Liver (tissue), 9 donors: ENCODE results near the gene CCDC158. TPM values are rescaled to one million over a fixed set of nuclear protein-coding genes. Genes with fewer than 3 reads are reported as not detected.

ENCODE experiments used
- DNase-seq: peaks from one replicate; pipeline ENCODE4 v3.0.0-alpha.2; 2017; ENCODE audit warnings: low spot score
- H3K27ac ChIP-seq, 2 donors: one replicate each; pipeline ENCODE4 v1.7.0; 2013; ENCODE audit warnings: inconsistent platforms in 2 of 2, low read length in 2 of 2, control low read depth in 1 of 2, low read depth in 1 of 2, mild to moderate bottlenecking in 1 of 2
- H3K27me3 ChIP-seq, 4 donors: one replicate each; pipeline versions ENCODE4 v1.6.1 to v1.7.0; 2013; ENCODE audit warnings: low read length in 3 of 4, inconsistent platforms in 1 of 4, mild to moderate bottlenecking in 1 of 4, moderate library complexity in 1 of 4; ENCODE audit not compliant: control insufficient read depth in 4 of 4, insufficient read depth in 4 of 4
- H3K36me3 ChIP-seq, 4 donors: one replicate each; pipeline versions ENCODE4 v1.6.1 to v1.7.0; 2013; ENCODE audit warnings: low read length in 3 of 4, mild to moderate bottlenecking in 3 of 4, low read depth in 1 of 4, moderate library complexity in 1 of 4; ENCODE audit not compliant: control insufficient read depth in 4 of 4, insufficient read depth in 3 of 4
- H3K4me1 ChIP-seq, 4 donors: one replicate each; pipeline versions ENCODE4 v1.6.1 to v1.7.0; 2013; ENCODE audit warnings: low read length in 3 of 4, mild to moderate bottlenecking in 3 of 4, moderate library complexity in 1 of 4; ENCODE audit not compliant: control insufficient read depth in 4 of 4, insufficient read depth in 4 of 4
- H3K4me3 ChIP-seq, 3 donors: one replicate each; pipeline versions ENCODE4 v1.6.1 to v1.7.0; 2013; ENCODE audit warnings: low read length in 3 of 3, control low read depth in 1 of 3, low read depth in 1 of 3, mild to moderate bottlenecking in 1 of 3
- H3K9ac ChIP-seq, 2 donors: one replicate each; pipeline ENCODE4 v1.7.0; 2013; ENCODE audit warnings: low read length in 2 of 2, mild to moderate bottlenecking in 2 of 2, moderate library complexity in 2 of 2, control low read depth in 1 of 2, low read depth in 1 of 2
- H3K9me3 ChIP-seq, 4 donors: one replicate each; pipeline versions ENCODE4 v1.6.1 to v1.7.0; 2013; ENCODE audit warnings: low read length in 3 of 4; ENCODE audit not compliant: control insufficient read depth in 4 of 4
- EGR1 ChIP-seq, 2 donors: IDR thresholded peaks; 2 replicates each; pipeline ENCODE4 v1.6.1; 2016 to 2018; ENCODE audit warnings: antibody characterized with exemption in 2 of 2, low read depth in 2 of 2
- FOXA1 ChIP-seq: IDR thresholded peaks from 2 replicates; pipeline ENCODE4 v1.6.1; 2016; ENCODE audit warnings: antibody characterized with exemption
- FOXA2 ChIP-seq: IDR thresholded peaks from 2 replicates; pipeline ENCODE4 v1.6.1; 2016; ENCODE audit warnings: antibody characterized with exemption
- GABPA ChIP-seq, 2 donors: IDR thresholded peaks in 1 of 2; conservative IDR thresholded peaks in 1 of 2; 2 replicates each; pipeline ENCODE4 v1.6.1; 2016; ENCODE audit warnings: antibody characterized with exemption in 2 of 2, mild to moderate bottlenecking in 1 of 2, moderate library complexity in 1 of 2
- HNF4A ChIP-seq, 2 donors: conservative IDR thresholded peaks; 2 replicates each; pipeline ENCODE4 v1.6.1; 2016; ENCODE audit warnings: antibody characterized with exemption in 2 of 2, mild to moderate bottlenecking in 2 of 2
- HNF4G ChIP-seq: IDR thresholded peaks from 2 replicates; pipeline ENCODE4 v1.6.1; 2016; ENCODE audit warnings: antibody characterized with exemption
- JUND ChIP-seq, 2 donors: IDR thresholded peaks; 2 replicates each; pipeline ENCODE4 v1.6.1; 2016; ENCODE audit warnings: antibody characterized with exemption in 2 of 2
- MAX ChIP-seq: IDR thresholded peaks from 2 replicates; pipeline ENCODE4 v1.6.1; 2016; ENCODE audit warnings: antibody characterized with exemption
- NR2F2 ChIP-seq: IDR thresholded peaks from 2 replicates; pipeline ENCODE4 v1.6.1; 2016; ENCODE audit warnings: antibody characterized with exemption
- RAD21 ChIP-seq, 2 donors: IDR thresholded peaks; 2 replicates each; pipeline ENCODE4 v1.6.1; 2016; ENCODE audit warnings: antibody characterized with exemption in 2 of 2, mild to moderate bottlenecking in 2 of 2
- REST ChIP-seq: IDR thresholded peaks from 2 replicates; pipeline ENCODE4 v1.6.1; 2016; ENCODE audit warnings: antibody characterized with exemption, mild to moderate bottlenecking
- RXRA ChIP-seq, 2 donors: IDR thresholded peaks; 2 replicates each; pipeline ENCODE4 v1.6.1; 2017 to 2018; ENCODE audit warnings: antibody characterized with exemption in 2 of 2, mild to moderate bottlenecking in 1 of 2
- SP1 ChIP-seq: IDR thresholded peaks from 2 replicates; pipeline ENCODE4 v1.6.1; 2018; ENCODE audit warnings: antibody characterized with exemption, mild to moderate bottlenecking
- TAF1 ChIP-seq: conservative IDR thresholded peaks from 2 replicates; pipeline ENCODE4 v1.6.1; 2016; ENCODE audit warnings: antibody characterized with exemption, mild to moderate bottlenecking
- YY1 ChIP-seq: IDR thresholded peaks from 2 replicates; pipeline ENCODE4 v1.6.1; 2016; ENCODE audit warnings: antibody characterized with exemption, mild to moderate bottlenecking
- ZBTB33 ChIP-seq: IDR thresholded peaks from 2 replicates; pipeline ENCODE4 v1.6.1; 2016; ENCODE audit warnings: antibody characterized with exemption
- WGBS: extraction: QIAGEN DNeasy Blood & Tissue Kit; methylation state at CpG from one replicate; pipeline ENCODE4 v1.1.7; 2013; 5-methylcytosine and 5-hydroxymethylcytosine counted together
- polyA plus RNA-seq, 2 donors: library from polyadenylated mRNA; stranded (reverse) in 1 of 2; unstranded in 1 of 2; fragments of 200-250 nt in 1 of 2; fragments of >200 nt in 1 of 2; fragmentation: Nextera tagmentation in 1 of 2; extraction: Ambion mirVana in 1 of 2; gene quantifications; one replicate each; pipeline versions ENCODE4 v1.2.1 to v1.2.3, GENCODE V29; 2013 to 2015
- total RNA-seq, 2 donors: library from RNA; depleted of rRNA; stranded (reverse); fragments of >200 nt; gene quantifications; one replicate each; pipeline ENCODE4 v1.2.3, GENCODE V29; 2014
- TF ChIP-seq, protein P1 (sequence below): IDR thresholded peaks from 2 replicates; pipeline ENCODE4 v1.6.1; 2016; ENCODE audit warnings: antibody characterized with exemption
- TF ChIP-seq, protein P2 (sequence below): fragments of 150-350 bp; IDR thresholded peaks from 2 replicates; pipeline ENCODE4 v1.5.1; 2017; ENCODE audit warnings: improper control_type of control experiment, low read depth, low read length; ENCODE audit not compliant: missing input control
- donor health status: healthy.
- donor health status: healthy.
- donor health status: healthy.
- donor health status: healthy.
- donor health status: healthy.

The CCDC158 gene
- total and polyA plus RNA-seq, 4 donors: 0.28 to 4.0 (median 1.1) TPM

DNA sequence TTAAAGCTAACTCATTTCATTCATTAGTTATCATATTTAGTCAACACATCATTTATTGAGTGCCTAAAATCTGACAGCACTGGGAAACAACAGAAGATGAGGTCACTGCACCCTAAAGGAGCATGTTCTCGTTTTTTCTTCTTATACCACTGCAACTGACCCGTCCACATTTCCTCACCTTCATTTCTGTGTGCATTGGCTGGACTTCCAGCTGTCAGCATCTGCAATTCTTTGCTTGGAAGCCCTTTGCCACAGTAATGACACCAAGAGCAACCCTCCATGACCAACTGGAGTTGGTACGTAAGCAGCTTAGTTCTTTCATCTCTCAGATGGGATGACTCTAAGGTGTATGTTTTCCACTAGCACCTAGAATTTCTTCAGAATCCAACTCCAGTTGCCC lies 27.3 kb upstream of the CCDC158 start:
- Histone ChIP-seq H3K9ac (no peak overlapping the region), H3K4me1 (peaks cover 3 to 33% (median 24%) of the 10 kb centered on the region in 4 donors), H3K27ac (no peak overlapping the region), H3K9me3 (no peaks in the 10 kb centered on the region), H3K36me3 (no peaks in the 10 kb centered on the region), H3K27me3 (no peaks in the 10 kb centered on the region), H3K4me3 (no peak overlapping the region)
- TF ChIP-seq, protein P1, sequence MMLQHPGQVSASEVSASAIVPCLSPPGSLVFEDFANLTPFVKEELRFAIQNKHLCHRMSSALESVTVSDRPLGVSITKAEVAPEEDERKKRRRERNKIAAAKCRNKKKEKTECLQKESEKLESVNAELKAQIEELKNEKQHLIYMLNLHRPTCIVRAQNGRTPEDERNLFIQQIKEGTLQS: no peak
- TF ChIP-seq EGR1 (IDR thresholded peaks at IDR 0.05; ENCODE audit: low read depth in 2 of 2) (no peak), JUND (IDR thresholded peaks at IDR 0.05) (no peak), RXRA (IDR thresholded peaks at IDR 0.05) (peak; percentile 36 to 49), NR2F2 (no peak), ZBTB33 (no peak), YY1 (no peak), HNF4A (conservative IDR thresholded peaks at IDR 0.05) (peak; percentile 33 to 55), FOXA1 (no peak), SP1 (peak; percentile 50), HNF4G (no peak), REST (no peak)
- TF ChIP-seq, protein P2, sequence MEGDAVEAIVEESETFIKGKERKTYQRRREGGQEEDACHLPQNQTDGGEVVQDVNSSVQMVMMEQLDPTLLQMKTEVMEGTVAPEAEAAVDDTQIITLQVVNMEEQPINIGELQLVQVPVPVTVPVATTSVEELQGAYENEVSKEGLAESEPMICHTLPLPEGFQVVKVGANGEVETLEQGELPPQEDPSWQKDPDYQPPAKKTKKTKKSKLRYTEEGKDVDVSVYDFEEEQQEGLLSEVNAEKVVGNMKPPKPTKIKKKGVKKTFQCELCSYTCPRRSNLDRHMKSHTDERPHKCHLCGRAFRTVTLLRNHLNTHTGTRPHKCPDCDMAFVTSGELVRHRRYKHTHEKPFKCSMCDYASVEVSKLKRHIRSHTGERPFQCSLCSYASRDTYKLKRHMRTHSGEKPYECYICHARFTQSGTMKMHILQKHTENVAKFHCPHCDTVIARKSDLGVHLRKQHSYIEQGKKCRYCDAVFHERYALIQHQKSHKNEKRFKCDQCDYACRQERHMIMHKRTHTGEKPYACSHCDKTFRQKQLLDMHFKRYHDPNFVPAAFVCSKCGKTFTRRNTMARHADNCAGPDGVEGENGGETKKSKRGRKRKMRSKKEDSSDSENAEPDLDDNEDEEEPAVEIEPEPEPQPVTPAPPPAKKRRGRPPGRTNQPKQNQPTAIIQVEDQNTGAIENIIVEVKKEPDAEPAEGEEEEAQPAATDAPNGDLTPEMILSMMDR: no peak
- 53% methylated on average over 3 of the region's 3 CpGs for WGBS
- DNase-seq: no peak

GRCh38 chr4:76447393-76447851 lies 26.5 kb upstream of the CCDC158 start:
- Histone ChIP-seq H3K4me1 (peaks cover 2 to 33% (median 24%) of the 10 kb centered on the region in 4 donors), H3K36me3 (no peaks in the 10 kb centered on the region), H3K9me3 (no peaks in the 10 kb centered on the region), H3K27ac (no peak overlapping the region), H3K9ac (no peak overlapping the region), H3K4me3 (no peak overlapping the region), H3K27me3 (no peaks in the 10 kb centered on the region)
- WGBS: 64% methylated on average over 1 of the region's 1 CpG
- no peak for DNase-seq
- TF ChIP-seq HNF4G (no peak), FOXA2 (no peak), MAX (no peak), JUND (IDR thresholded peaks at IDR 0.05) (no peak), HNF4A (conservative IDR thresholded peaks at IDR 0.05) (no peak), GABPA (IDR thresholded peaks at IDR 0.05 in 1 of 2, conservative IDR thresholded peaks at IDR 0.05 in 1 of 2) (no peak), SP1 (no peak), TAF1 (no peak), YY1 (no peak), REST (no peak), FOXA1 (no peak), EGR1 (IDR thresholded peaks at IDR 0.05; ENCODE audit: low read depth in 2 of 2) (no peak), RAD21 (IDR thresholded peaks at IDR 0.05) (no peak), NR2F2 (no peak)
- TF ChIP-seq, protein P1: no peak
